Activated T-cell treated with anti-CD3 and anti-CD28 coated beads for 1 hour (primary cell): ENCODE results near the gene FCN3.
A peak's percentile ranks its signal among the peaks of the same experiment; 100 is the strongest.
"Not testable (repeated sequence)": the region's sequence is repeated elsewhere in the genome, so short reads cannot be mapped to it uniquely, and the experiment has no call there.

Source experiments
- DNase-seq: peaks from one replicate; pipeline ENCODE4 v3.0.0-alpha.2; 2020; ENCODE audit warnings: low read depth

FCN3 gene

GRCh38 chr1:27399251-27400025 lies 24.8 kb upstream of the FCN3 start:
- DNase-seq = no peak

- no peak for DNase-seq
These were observed 24.0 kb upstream of the FCN3 start for GRCh38 chr1:27398405-27399149.

GRCh38 chr1:27397749-27398148 lies 23.1 kb upstream of the FCN3 start:
- no peak for DNase-seq

- no peak for DNase-seq
These were observed 22.5 kb upstream of the FCN3 start for GRCh38 chr1:27397110-27397509.

- peak; percentile 69 for DNase-seq
These were observed 21.0 kb upstream of the FCN3 start for GRCh38 chr1:27395441-27396195.

GRCh38 chr1:27394925-27395324 lies 20.3 kb upstream of the FCN3 start:
- no peak for DNase-seq

GRCh38 chr1:27394282-27394658 lies 19.6 kb upstream of the FCN3 start:
- DNase-seq = no peak

GRCh38 chr1:27393641-27394281 lies 19.1 kb upstream of the FCN3 start:
- DNase-seq = no peak

- DNase-seq = no peak
These were observed 18.4 kb upstream of the FCN3 start for GRCh38 chr1:27392778-27393635.

GRCh38 chr1:27392096-27392777 lies 17.6 kb upstream of the FCN3 start, which contains the start of gene GPR3:
Gene GPR3 (plus strand): TSS chr1:27392622. CDS start chr1:27393799, 1,177 bp downstream.
- DNase-seq = peak; percentile 90

- no peak for DNase-seq
These were observed 17.0 kb upstream of the FCN3 start for GRCh38 chr1:27391511-27392095.

- DNase-seq = peak; percentile 75
These were observed 13.8 kb upstream of the FCN3 start for GRCh38 chr1:27388337-27389005.

GRCh38 chr1:27384797-27385196 lies 10.2 kb upstream of the FCN3 start:
- not testable (repeated sequence) for DNase-seq

- DNase-seq = no peak
These were observed 9.0 kb upstream of the FCN3 start for GRCh38 chr1:27383661-27384060.

- no peak for DNase-seq
These were observed 8.5 kb upstream of the FCN3 start, which contains the start of gene CD164L2 for GRCh38 chr1:27383039-27383605. Gene CD164L2 (minus strand): TSS chr1:27383333. CDS start chr1:27383239, 94 bp downstream.

GRCh38 chr1:27381969-27382762 lies 7.5 kb upstream of the FCN3 start:
- DNase-seq = no peak

GRCh38 chr1:27380766-27381733 lies 6.4 kb upstream of the FCN3 start:
- DNase-seq = no peak
